K562 (cell line): ENCODE data around the gene PON2. TPM values are rescaled to one million over a fixed set of nuclear protein-coding genes. Genes with fewer than 3 reads are reported as not detected.

Source experiments
- BRF1 ChIP-seq: IDR thresholded peaks from 3 replicates; pipeline ENCODE4 v1.6.1; 2011; ENCODE audit warnings: borderline replicate concordance, mild to moderate bottlenecking; ENCODE audit not compliant: insufficient read length; ENCODE audit errors: extremely low read depth
- IRF9 ChIP-seq: fragments of 450-650 bp; IDR thresholded peaks from 2 replicates; pipeline ENCODE4 v1.6.1; 2016; ENCODE audit warnings: missing biosample characterization, missing genetic modification characterization
- MLX ChIP-seq, 2 experiments: fragments of 450-650 bp in 1 of 2; sonication (generic) in 1 of 2; formaldehyde crosslinking; conservative IDR thresholded peaks; 2 replicates each; pipeline versions ENCODE4 v1.4.0 to v1.8.1; 2020 to 2022; ENCODE audit warnings: mild to moderate bottlenecking in 1 of 2, missing genetic modification reagents in 1 of 2
- NBN ChIP-seq: fragments of 450-650 bp; IDR thresholded peaks from 2 replicates; pipeline ENCODE4 v1.6.1; 2016; ENCODE audit warnings: low read depth, mild to moderate bottlenecking
- NONO ChIP-seq, 2 experiments: fragments of 200-400 bp in 1 of 2; fragments of 450-650 bp in 1 of 2; formaldehyde crosslinking in 1 of 2; IDR thresholded peaks; 2 replicates each; pipeline ENCODE4 v1.6.1; 2017; ENCODE audit warnings: low read depth in 2 of 2, mild to moderate bottlenecking in 2 of 2, moderate library complexity in 2 of 2, low read length in 1 of 2
- PATZ1 ChIP-seq: fragments of 250-450 bp; sonication (Bioruptor Pico); IDR thresholded peaks from 2 replicates; pipeline ENCODE4 v1.5.0; 2020; ENCODE audit warnings: mild to moderate bottlenecking, borderline replicate concordance
- POLR3G ChIP-seq: IDR thresholded peaks from 2 replicates; pipeline ENCODE4 v1.6.1; 2011; ENCODE audit not compliant: insufficient read length, insufficient replicate concordance; ENCODE audit errors: extremely low read depth
- REST ChIP-seq, 2 experiments: fragments of 450-650 bp; formaldehyde crosslinking in 1 of 2; IDR thresholded peaks; 2 replicates each; pipeline versions ENCODE4 v1.4.0 to v1.6.1; 2014 to 2020; ENCODE audit warnings: mild to moderate bottlenecking in 2 of 2, borderline replicate concordance in 1 of 2, low read depth in 1 of 2
- RFX1 ChIP-seq: fragments of 450-650 bp; IDR thresholded peaks from 2 replicates; pipeline ENCODE4 v1.6.1; 2016; ENCODE audit warnings: mild to moderate bottlenecking, moderate library complexity
- SMARCA5 ChIP-seq: fragments of 450-650 bp; IDR thresholded peaks from 2 replicates; pipeline ENCODE4 v1.6.1; 2016
- TEAD1 ChIP-seq, 2 experiments: fragments of 450-650 bp in 1 of 2; sonication (generic) in 1 of 2; formaldehyde crosslinking; IDR thresholded peaks; 2 replicates each; pipeline versions ENCODE4 v1.4.0 to v1.8.0; 2020 to 2022; ENCODE audit warnings: mild to moderate bottlenecking in 2 of 2, missing genetic modification reagents in 1 of 2
- ZFP36 ChIP-seq: fragments of 150-350 bp; IDR thresholded peaks from 2 replicates; pipeline ENCODE4 v1.6.1; 2018; ENCODE audit warnings: low read length, low read depth; ENCODE audit not compliant: partially characterized antibody
- ZFPM2 ChIP-seq: fragments of 250-450 bp; sonication (Bioruptor Pico); IDR thresholded peaks from 2 replicates; pipeline ENCODE4 v1.5.1; 2022; ENCODE audit warnings: mild to moderate bottlenecking
- ZNF121 ChIP-seq: sonication (generic); formaldehyde crosslinking; conservative IDR thresholded peaks from 2 replicates; pipeline ENCODE4 v1.8.0; 2022; ENCODE audit warnings: missing genetic modification reagents
- polyA plus RNA-seq, 8 experiments: library from polyadenylated mRNA; depleted of rRNA in 4 of 8; stranded (reverse) in 5 of 8; unstranded in 3 of 8; fragments of >200 nt; fragmentation: Nextera tagmentation in 2 of 8; fragmentation: Illumina TruSeq in 1 of 8; extraction: Ambion mirVana in 2 of 8; extraction: Trizol in 1 of 8; gene quantifications; 2 replicates each; pipeline versions ENCODE4 v1.2.1 to v1.2.3, GENCODE V29; 2011 to 2014; ENCODE audit warnings: inconsistent platforms in 1 of 8, missing spikeins in 1 of 8
- total RNA-seq, 7 experiments: library from RNA; depleted of rRNA in 6 of 7; stranded (reverse); fragments of >200 nt in 6 of 7; fragmentation: Illumina TruSeq in 2 of 7; extraction: Trizol in 2 of 7; gene quantifications; 2 replicates each; pipeline versions ENCODE4 v1.2.1 to v1.2.3, GENCODE V29; 2011 to 2021; ENCODE audit warnings: low replicate concordance in 1 of 7

The PON2 gene
- total and polyA plus RNA-seq, 9 of the 15 experiments (the other 6 are each of a cell fraction or from before 2014, with no cell fraction given): 8.5 to 30.1 (median 21.9) TPM

- TF ChIP-seq REST (IDR thresholded peaks at IDR 0.05; ENCODE audit: borderline replicate concordance) (no peak; the same call in 1 of the 2 replicates), REST (CRISPR knock-in tag; IDR thresholded peaks at IDR 0.05; ENCODE audit: low read depth) (no peak), PATZ1 (no peak), ZFPM2 (CRISPR knock-in tag) (no peak), MLX (CRISPR knock-in tag; conservative IDR thresholded peaks at IDR 0.05) (no peak), BRF1 (no peak), NONO (IDR thresholded peaks at IDR 0.05; ENCODE audit: low read depth in 2 of 2, low read length in 1 of 2) (no peak), IRF9 (tag) (no peak), NBN (no peak), ZNF121 (CRISPR knock-in tag) (no peak), TEAD1 (CRISPR knock-in tag; IDR thresholded peaks at IDR 0.05) (no peak), SMARCA5 (no peak), ZFP36 (no peak), RFX1 (no peak), POLR3G (no peak)
Observed at GRCh38 chr7:95396136-95397032, 38.4 kb downstream of the PON2 start, which contains the start of gene PON3 (continued).
